Urinary bladder (tissue), 4 donors: ENCODE data around the gene NXNL1. TPM values are rescaled to one million over a fixed set of nuclear protein-coding genes. Genes with fewer than 3 reads are reported as not detected.

Source experiments
- DNase-seq: peaks from one replicate; pipeline ENCODE4 v3.0.0-alpha.2; 2015; ENCODE audit errors: extremely low spot score
- H3K27ac ChIP-seq: one replicate; pipeline ENCODE4 v1.5.1; 2013; ENCODE audit warnings: low read depth, mild to moderate bottlenecking, moderate library complexity
- H3K36me3 ChIP-seq: one replicate; pipeline ENCODE4 v1.6.1; 2013; ENCODE audit warnings: mild to moderate bottlenecking, moderate library complexity; ENCODE audit not compliant: insufficient read depth
- H3K4me1 ChIP-seq: one replicate; pipeline ENCODE4 v1.6.1; 2013; ENCODE audit warnings: mild to moderate bottlenecking, moderate library complexity; ENCODE audit not compliant: insufficient read depth
- H3K4me3 ChIP-seq: one replicate; pipeline ENCODE4 v1.5.1; 2013; ENCODE audit warnings: low read depth, low read length
- WGBS: extraction: QIAGEN DNeasy Blood & Tissue Kit; methylation state at CpG from one replicate; pipeline ENCODE4 v1.1.7; 2013; 5-methylcytosine and 5-hydroxymethylcytosine counted together
- polyA plus RNA-seq: library from polyadenylated mRNA; stranded (reverse); fragments of 200-250 nt; gene quantifications from one replicate; pipeline ENCODE4 v1.2.3, GENCODE V29; 2013
- total RNA-seq: library from RNA; depleted of rRNA; stranded (reverse); fragments of >200 nt; gene quantifications from one replicate; pipeline ENCODE4 v1.2.3, GENCODE V29; 2014
- donor health status: healthy with polysubstance abuse.
- donor health status: healthy.

Gene NXNL1
- total and polyA plus RNA-seq, 2 donors = not detected

DNA sequence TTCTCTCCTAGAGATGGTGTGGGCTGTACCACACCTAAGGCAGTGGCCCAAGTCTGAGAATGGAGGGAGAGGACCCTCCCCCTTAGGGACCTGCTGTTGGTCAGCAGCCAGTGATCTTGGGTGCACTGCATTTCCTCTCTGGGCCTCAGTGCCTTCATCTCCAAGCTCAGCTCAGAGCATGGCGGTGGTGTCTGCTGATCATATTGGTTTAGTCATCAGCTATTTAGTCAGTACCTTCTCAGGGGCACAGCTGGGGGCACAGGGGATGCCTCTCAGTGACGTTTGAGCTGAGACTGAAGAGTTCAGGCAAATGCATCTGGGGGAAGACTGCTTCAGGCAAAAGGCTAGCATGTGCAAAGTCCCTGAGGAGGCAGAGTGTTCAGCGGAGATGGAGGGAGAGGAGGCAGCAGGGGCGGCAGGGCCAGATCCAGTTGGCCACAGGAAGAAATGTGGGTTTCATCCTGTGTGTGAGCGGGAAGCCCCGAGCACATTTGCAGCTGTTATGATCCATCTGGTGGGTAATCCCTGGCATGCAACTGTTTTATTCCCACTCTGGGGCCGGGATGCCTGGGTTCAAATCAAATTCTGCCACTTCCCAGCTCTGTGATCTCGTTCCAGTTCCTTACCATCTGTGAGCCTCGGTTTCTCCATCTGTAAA lies 35.0 kb upstream of the NXNL1 start:
- WGBS = 67% methylated on average over 9 of the region's 9 CpGs
- Histone ChIP-seq H3K4me1 (no peaks in the 10 kb centered on the region), H3K4me3 (no peak overlapping the region), H3K36me3 (no peaks in the 10 kb centered on the region), H3K27ac (no peak overlapping the region)
- no peak for DNase-seq

GRCh38 chr19:17491287-17491686 lies 30.6 kb upstream of the NXNL1 start:
- H3K36me3 ChIP-seq = no peaks in the 10 kb centered on the region
- DNase-seq = no peak
- WGBS = 86% methylated on average over 5 of the region's 5 CpGs
- no peaks in the 10 kb centered on the region for H3K4me1 ChIP-seq
- H3K27ac ChIP-seq = no peak overlapping the region
- no peak overlapping the region for H3K4me3 ChIP-seq

- H3K4me1 ChIP-seq = no peaks in the 10 kb centered on the region
- no peak overlapping the region for H3K27ac ChIP-seq
- no peak for DNase-seq
- H3K36me3 ChIP-seq = no peaks in the 10 kb centered on the region
- WGBS = 65% methylated on average over 4 of the region's 4 CpGs
- no peak overlapping the region for H3K4me3 ChIP-seq
Observed at GRCh38 chr19:17490411-17490810, 29.7 kb upstream of the NXNL1 start.

GRCh38 chr19:17489392-17490030 lies 28.8 kb upstream of the NXNL1 start:
- WGBS = 79% methylated on average over 9 of the region's 9 CpGs
- Histone ChIP-seq H3K36me3 (no peaks in the 10 kb centered on the region), H3K4me3 (no peak overlapping the region), H3K27ac (no peak overlapping the region), H3K4me1 (peaks cover 2% of the 10 kb centered on the region)
- no peak for DNase-seq

GRCh38 chr19:17488593-17489391 lies 28.1 kb upstream of the NXNL1 start:
- H3K4me3 ChIP-seq = no peak overlapping the region
- H3K27ac ChIP-seq = no peak overlapping the region
- no peaks in the 10 kb centered on the region for H3K36me3 ChIP-seq
- no peak for DNase-seq
- WGBS = 41% methylated on average over 31 of the region's 31 CpGs
- H3K4me1 ChIP-seq = peaks cover 2% of the 10 kb centered on the region

DNA sequence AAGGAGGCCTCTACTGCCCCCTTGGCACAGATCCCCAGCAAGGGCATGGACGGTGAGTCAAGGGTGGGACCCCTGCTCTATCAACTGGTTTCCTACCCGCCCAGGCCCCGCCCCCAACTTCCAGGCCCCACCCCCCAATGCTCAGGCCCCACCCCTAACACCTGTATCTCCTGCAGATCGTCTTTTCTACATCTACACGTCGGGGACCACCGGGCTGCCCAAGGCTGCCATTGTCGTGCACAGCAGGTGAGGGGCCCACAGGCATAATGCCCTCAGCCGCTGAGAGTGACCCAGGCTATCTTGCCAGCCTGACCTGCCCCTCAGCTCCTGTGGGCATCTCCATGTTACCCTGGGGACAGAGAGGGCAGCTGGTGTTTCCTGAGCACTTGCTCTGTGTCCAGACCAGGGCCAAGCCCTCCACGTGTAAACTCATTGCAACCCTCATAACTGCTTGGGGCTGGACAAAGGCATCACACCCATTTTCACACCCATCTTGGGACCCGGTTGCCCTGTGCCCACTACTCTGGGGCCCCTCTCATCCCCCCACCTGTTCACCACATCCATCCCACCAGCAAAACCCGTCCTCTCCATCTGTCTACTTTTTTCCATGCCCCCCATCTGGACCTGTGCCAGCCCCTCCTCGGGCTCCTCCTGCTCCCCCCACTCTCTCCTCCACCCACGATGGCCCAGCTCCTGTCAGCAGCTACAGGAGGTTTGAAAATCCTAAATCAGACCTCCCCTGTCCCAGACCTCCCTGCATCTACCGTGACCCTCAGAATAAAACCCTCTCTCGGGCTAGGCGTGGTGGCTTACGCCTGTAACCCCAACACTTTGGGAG lies 26.8 kb upstream of the NXNL1 start:
- no peak for DNase-seq
- Histone ChIP-seq H3K4me1 (peaks cover 2% of the 10 kb centered on the region), H3K36me3 (no peaks in the 10 kb centered on the region), H3K27ac (no peak overlapping the region), H3K4me3 (no peak overlapping the region)
- 74% methylated on average over 18 of the region's 18 CpGs for WGBS

GRCh38 chr19:17486545-17487240 lies 26.0 kb upstream of the NXNL1 start:
- 95% methylated on average over 58 of the region's 58 CpGs for WGBS
- no peak overlapping the region for H3K4me3 ChIP-seq
- H3K36me3 ChIP-seq = no peaks in the 10 kb centered on the region
- peaks cover 2% of the 10 kb centered on the region for H3K4me1 ChIP-seq
- DNase-seq = no peak
- no peak overlapping the region for H3K27ac ChIP-seq

DNA sequence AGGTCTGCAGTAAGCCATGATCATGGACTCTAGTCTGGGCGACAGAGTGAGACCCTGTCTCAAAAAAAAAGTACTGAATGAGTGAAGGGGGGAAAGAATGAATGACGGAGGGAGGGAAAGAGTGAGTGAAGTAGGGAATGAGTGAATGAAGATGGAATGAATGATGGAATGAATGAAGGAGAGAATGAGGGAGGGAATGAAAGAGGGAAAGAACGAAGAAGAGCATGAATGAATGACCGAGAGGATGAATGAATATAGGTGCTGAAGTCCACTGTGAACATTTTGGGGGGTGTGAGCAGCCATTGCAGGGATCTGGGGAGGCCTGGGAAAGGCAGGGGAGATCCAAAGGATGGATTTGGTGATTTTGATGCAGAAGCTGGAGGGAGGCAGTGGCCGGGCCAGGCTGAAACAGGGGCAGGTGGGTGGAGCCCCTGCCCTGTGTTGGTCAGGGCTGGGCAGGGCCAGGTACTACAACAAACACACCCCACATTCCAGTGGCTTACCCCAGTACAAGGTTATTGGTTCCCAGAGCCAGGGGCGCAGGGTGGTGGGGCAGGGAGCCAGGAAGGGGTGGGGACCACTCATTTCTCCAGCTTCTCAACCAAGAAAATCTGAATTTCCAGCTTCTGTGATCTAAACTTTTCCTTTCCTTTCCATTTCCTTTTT lies 23.9 kb upstream of the NXNL1 start:
- Histone ChIP-seq H3K4me1 (peaks cover 2% of the 10 kb centered on the region), H3K36me3 (no peaks in the 10 kb centered on the region), H3K4me3 (no peak overlapping the region), H3K27ac (no peak overlapping the region)
- no peak for DNase-seq
- 90% methylated on average over 6 of the region's 6 CpGs for WGBS

DNA sequence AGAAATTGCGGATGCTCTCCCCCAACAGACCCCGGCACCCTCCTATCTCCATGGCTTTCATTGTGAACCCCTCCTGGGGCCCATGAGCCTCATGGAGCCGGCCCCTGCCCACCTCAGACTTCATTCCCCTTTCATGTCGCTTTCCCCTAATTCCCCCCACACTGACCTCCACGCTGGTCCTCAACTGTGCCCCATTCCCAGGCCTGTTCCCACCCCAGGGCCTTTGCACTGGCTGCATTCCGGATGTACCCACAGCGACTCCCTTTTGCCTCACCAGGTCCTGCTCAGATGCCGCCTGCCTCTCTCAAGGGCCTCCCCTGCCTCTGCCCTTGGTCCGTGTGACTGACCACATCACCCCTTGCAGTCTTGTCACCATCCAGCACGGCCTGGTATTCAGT lies 22.9 kb upstream of the NXNL1 start:
- WGBS = 95% methylated on average over 10 of the region's 10 CpGs
- no peaks in the 10 kb centered on the region for H3K36me3 ChIP-seq
- H3K4me3 ChIP-seq = no peak overlapping the region
- H3K27ac ChIP-seq = no peak overlapping the region
- H3K4me1 ChIP-seq = peaks cover 2% of the 10 kb centered on the region
- no peak for DNase-seq

DNA sequence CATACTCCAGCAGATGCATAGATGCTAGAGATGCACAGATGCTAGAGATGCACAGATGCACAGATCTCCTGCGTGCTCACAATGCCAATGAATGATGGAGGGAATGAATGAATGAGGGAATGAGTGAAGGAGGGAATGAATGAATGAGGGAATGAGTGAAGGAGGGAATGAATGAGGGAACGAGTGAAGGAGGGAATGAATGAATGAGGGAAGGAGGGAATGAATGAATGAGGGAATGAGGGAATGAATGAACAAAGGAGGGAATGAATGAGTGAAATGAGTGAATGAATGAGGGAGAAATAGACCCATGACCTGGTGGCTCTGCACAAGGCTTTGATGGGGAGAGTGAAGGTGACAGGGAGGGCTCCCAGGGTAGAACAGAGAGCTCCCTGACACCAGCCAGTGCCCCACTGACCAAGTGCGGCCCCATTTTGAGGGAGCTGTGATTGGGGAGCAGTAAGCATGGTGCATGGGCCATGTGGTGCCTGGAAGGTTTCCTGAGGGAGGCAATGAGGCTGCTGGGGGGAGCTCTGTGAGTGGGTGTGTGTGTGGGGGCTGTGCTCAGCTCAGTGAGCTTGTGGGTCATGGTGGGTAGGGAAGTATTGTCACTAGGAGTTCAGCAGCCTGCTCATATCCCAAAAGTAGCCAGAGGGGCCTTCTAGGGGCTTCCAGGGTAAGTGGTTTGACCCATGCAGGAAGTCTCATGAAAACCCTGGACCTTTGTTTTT lies 22.3 kb upstream of the NXNL1 start:
- Histone ChIP-seq H3K27ac (no peak overlapping the region), H3K4me3 (no peak overlapping the region), H3K36me3 (no peaks in the 10 kb centered on the region), H3K4me1 (peaks cover 2% of the 10 kb centered on the region)
- DNase-seq = no peak
- 87% methylated on average over 3 of the region's 3 CpGs for WGBS

DNA sequence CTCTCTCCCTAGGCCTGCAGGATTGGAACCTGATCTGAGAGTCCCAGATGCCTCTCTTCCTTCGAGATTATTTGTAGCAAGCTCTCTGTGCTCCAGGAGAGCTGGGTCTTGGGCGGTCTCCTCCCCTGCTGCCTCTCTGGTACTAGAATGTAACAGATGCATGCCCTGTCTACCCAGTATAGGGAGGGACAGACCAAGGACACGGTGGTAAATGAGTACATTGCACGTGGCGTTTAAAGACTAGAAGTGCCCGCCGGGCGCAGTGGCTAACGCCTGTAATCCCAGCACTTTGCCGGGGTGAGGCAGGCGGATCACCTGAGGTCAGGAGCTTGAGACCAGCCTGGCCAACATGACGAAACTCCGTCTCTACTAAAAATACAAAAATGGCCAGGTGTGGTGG lies 21.3 kb upstream of the NXNL1 start:
- H3K27ac ChIP-seq = no peak overlapping the region
- no peak overlapping the region for H3K4me3 ChIP-seq
- peaks cover 2% of the 10 kb centered on the region for H3K4me1 ChIP-seq
- no peaks in the 10 kb centered on the region for H3K36me3 ChIP-seq
- 92% methylated on average over 13 of the region's 13 CpGs for WGBS
- no peak for DNase-seq

DNA sequence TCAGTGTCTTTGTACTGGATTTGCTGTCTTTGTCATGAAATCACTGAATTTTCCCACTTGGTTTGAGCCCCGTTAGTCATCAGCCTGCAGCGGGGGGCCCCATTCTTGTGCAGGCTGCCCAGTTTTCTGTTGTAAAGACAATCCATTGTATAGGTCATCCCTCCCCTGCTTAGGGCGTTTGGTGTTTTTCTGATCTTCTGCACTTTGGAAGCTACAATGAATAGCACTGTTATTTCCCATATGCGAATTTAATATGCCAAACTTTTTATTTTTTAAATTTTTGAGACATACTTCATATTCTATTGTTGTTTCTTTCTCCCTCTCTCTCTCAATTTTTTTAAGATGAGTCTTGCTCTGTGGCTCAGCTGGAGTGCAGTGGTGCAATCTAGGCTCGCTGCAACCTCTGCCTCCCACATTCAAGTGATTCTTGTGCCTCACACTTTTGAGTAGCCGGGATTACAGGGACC lies 18.6 kb upstream of the NXNL1 start:
- H3K27ac ChIP-seq = no peak overlapping the region
- WGBS = 62% methylated on average over 6 of the region's 6 CpGs
- no peak overlapping the region for H3K4me3 ChIP-seq
- DNase-seq = no peak
- no peaks in the 10 kb centered on the region for H3K4me1 ChIP-seq
- H3K36me3 ChIP-seq = no peaks in the 10 kb centered on the region
